ENCODE data around the gene CYTH4. TPM values are rescaled to one million over a fixed set of nuclear protein-coding genes. Genes with fewer than 3 reads are reported as not detected.

Gene CYTH4
- polyA plus RNA-seq, 1 donor from 2014 or later, result not detected

DNA sequence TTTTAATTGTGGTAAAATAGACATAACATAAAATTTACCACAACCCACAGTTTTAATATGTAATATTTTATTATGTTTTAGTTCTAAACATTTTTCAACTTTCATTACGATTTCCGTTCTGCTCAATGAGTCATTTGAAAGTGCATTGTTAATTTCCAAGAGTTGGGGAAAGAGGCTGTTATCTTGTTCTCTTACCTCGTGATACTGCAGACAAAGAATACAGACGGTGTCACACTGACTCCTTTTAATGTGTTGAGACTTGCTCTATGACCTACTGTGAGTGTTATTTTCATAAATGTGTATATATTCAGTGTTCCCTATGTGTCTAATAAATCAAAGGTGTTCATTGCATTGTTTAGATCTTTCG, 27.5 kb upstream of the CYTH4 start:
- Histone ChIP-seq H3K4me3 (ENCODE audit: low read length) (no peak overlapping the region), H3K27ac (ENCODE audit: low read length) (no peak overlapping the region), H3K79me2 (replicated peaks; ENCODE audit: insufficient read depth, low read length) (no peaks in the 10 kb centered on the region), H3K36me3 (ENCODE audit: insufficient read depth, low read length) (no peaks in the 10 kb centered on the region), H3K9me2 (ENCODE audit: insufficient read depth, low read length) (no peaks in the 10 kb centered on the region), H3K9me3 (ENCODE audit: low read length) (no peaks in the 10 kb centered on the region), H3K4me2 (ENCODE audit: low read length) (no peak overlapping the region), H2AFZ (ENCODE audit: low read depth, low read length) (no peak overlapping the region), H3K27me3 (ENCODE audit: insufficient read depth, low read depth, low read length) (no peaks in the 10 kb centered on the region), H4K20me1 (ENCODE audit: insufficient read depth) (no peaks in the 10 kb centered on the region), H3K9ac (ENCODE audit: low read length) (no peak overlapping the region), H3F3A (ENCODE audit: insufficient read depth, low read length, poor library complexity, severe bottlenecking) (no peaks in the 10 kb centered on the region)
- TF ChIP-seq MXI1 (conservative IDR thresholded peaks at IDR 0.05; ENCODE audit: poor library complexity, severe bottlenecking) (no peak), RAD21 (conservative IDR thresholded peaks at IDR 0.05) (no peak), EZH2 (IDR thresholded peaks at IDR 0.05; ENCODE audit: borderline replicate concordance, insufficient read depth, low read length, poor library complexity, severe bottlenecking) (no peak), POLR2AphosphoS5 (IDR thresholded peaks at IDR 0.05) (no peak)
- TF ChIP-seq, protein P1, sequence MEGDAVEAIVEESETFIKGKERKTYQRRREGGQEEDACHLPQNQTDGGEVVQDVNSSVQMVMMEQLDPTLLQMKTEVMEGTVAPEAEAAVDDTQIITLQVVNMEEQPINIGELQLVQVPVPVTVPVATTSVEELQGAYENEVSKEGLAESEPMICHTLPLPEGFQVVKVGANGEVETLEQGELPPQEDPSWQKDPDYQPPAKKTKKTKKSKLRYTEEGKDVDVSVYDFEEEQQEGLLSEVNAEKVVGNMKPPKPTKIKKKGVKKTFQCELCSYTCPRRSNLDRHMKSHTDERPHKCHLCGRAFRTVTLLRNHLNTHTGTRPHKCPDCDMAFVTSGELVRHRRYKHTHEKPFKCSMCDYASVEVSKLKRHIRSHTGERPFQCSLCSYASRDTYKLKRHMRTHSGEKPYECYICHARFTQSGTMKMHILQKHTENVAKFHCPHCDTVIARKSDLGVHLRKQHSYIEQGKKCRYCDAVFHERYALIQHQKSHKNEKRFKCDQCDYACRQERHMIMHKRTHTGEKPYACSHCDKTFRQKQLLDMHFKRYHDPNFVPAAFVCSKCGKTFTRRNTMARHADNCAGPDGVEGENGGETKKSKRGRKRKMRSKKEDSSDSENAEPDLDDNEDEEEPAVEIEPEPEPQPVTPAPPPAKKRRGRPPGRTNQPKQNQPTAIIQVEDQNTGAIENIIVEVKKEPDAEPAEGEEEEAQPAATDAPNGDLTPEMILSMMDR (IDR thresholded peaks at IDR 0.05; ENCODE audit: poor library complexity, severe bottlenecking), result no peak
- TF ChIP-seq, protein P2, sequence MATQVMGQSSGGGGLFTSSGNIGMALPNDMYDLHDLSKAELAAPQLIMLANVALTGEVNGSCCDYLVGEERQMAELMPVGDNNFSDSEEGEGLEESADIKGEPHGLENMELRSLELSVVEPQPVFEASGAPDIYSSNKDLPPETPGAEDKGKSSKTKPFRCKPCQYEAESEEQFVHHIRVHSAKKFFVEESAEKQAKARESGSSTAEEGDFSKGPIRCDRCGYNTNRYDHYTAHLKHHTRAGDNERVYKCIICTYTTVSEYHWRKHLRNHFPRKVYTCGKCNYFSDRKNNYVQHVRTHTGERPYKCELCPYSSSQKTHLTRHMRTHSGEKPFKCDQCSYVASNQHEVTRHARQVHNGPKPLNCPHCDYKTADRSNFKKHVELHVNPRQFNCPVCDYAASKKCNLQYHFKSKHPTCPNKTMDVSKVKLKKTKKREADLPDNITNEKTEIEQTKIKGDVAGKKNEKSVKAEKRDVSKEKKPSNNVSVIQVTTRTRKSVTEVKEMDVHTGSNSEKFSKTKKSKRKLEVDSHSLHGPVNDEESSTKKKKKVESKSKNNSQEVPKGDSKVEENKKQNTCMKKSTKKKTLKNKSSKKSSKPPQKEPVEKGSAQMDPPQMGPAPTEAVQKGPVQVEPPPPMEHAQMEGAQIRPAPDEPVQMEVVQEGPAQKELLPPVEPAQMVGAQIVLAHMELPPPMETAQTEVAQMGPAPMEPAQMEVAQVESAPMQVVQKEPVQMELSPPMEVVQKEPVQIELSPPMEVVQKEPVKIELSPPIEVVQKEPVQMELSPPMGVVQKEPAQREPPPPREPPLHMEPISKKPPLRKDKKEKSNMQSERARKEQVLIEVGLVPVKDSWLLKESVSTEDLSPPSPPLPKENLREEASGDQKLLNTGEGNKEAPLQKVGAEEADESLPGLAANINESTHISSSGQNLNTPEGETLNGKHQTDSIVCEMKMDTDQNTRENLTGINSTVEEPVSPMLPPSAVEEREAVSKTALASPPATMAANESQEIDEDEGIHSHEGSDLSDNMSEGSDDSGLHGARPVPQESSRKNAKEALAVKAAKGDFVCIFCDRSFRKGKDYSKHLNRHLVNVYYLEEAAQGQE (IDR thresholded peaks at IDR 0.05; ENCODE audit: borderline replicate concordance), result no peak

DNA sequence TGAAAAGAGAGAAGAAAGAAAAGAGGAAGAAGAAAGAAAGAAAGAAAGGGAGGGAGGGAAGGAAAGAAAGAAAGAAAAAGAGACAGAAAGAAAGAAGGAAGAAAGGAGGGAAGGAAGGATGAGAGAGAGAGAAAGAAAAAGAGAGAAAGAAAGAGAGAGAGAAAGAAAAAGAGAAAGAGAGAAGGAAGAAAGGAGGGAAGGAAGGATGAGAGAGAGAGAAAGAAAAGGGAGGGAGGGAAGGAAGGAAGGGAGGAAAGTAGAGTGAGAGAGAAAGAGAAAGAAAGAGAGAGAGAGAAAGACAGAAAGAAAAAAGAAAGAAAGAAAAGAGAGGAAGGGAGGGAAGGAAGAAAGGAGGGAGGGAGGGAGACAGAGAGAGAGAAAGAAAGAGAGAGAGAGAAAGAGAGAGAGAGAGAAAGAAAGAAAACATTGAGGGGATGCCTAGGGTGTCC, 26.7 kb upstream of the CYTH4 start:
- Histone ChIP-seq H3K27ac (ENCODE audit: low read length) (no peak overlapping the region), H3K36me3 (ENCODE audit: insufficient read depth, low read length) (no peaks in the 10 kb centered on the region), H3K27me3 (ENCODE audit: insufficient read depth, low read depth, low read length) (no peaks in the 10 kb centered on the region), H3K79me2 (replicated peaks; ENCODE audit: insufficient read depth, low read length) (no peaks in the 10 kb centered on the region), H3K9me2 (ENCODE audit: insufficient read depth, low read length) (no peaks in the 10 kb centered on the region), H4K20me1 (ENCODE audit: insufficient read depth) (no peaks in the 10 kb centered on the region), H3K4me2 (ENCODE audit: low read length) (no peak overlapping the region), H3K9me3 (ENCODE audit: low read length) (no peaks in the 10 kb centered on the region), H2AFZ (ENCODE audit: low read depth, low read length) (no peak overlapping the region), H3K4me3 (ENCODE audit: low read length) (no peak overlapping the region), H3K9ac (ENCODE audit: low read length) (no peak overlapping the region), H3F3A (ENCODE audit: insufficient read depth, low read length, poor library complexity, severe bottlenecking) (no peaks in the 10 kb centered on the region)
- TF ChIP-seq, protein P2 (IDR thresholded peaks at IDR 0.05; ENCODE audit: borderline replicate concordance), result no peak
- TF ChIP-seq SMC3 (conservative IDR thresholded peaks at IDR 0.05; ENCODE audit: poor library complexity), result no peak
- TF ChIP-seq EP300 (conservative IDR thresholded peaks at IDR 0.05; ENCODE audit: poor library complexity, severe bottlenecking), result no peak
- TF ChIP-seq, protein P1 (IDR thresholded peaks at IDR 0.05; ENCODE audit: poor library complexity, severe bottlenecking), result no peak
- TF ChIP-seq EZH2 (IDR thresholded peaks at IDR 0.05; ENCODE audit: borderline replicate concordance, insufficient read depth, low read length, poor library complexity, severe bottlenecking), result no peak
- no peak for TF ChIP-seq TAF1 (IDR thresholded peaks at IDR 0.05; ENCODE audit: low read depth)

All from neural cell (in vitro differentiated cells).